Ishikawa (cell line): Measurements from ENCODE around the gene ACTMAP.

ENCODE experiments used
- CREB1 ChIP-seq: IDR thresholded peaks from 2 replicates; pipeline ENCODE4 v1.6.1; 2012; ENCODE audit warnings: low read depth
- EGR1 ChIP-seq: IDR thresholded peaks from 2 replicates; pipeline ENCODE4 v1.6.1; 2012
- EP300 ChIP-seq: IDR thresholded peaks from 2 replicates; pipeline ENCODE4 v1.6.1; 2012; ENCODE audit warnings: borderline replicate concordance
- FOXM1 ChIP-seq: IDR thresholded peaks from 2 replicates; pipeline ENCODE4 v1.6.1; 2012; ENCODE audit warnings: low read depth, borderline replicate concordance
- MAX ChIP-seq: IDR thresholded peaks from 2 replicates; pipeline ENCODE4 v1.6.1; 2012
- NFIC ChIP-seq: IDR thresholded peaks from 2 replicates; pipeline ENCODE4 v1.6.1; 2012
- RAD21 ChIP-seq: IDR thresholded peaks from 2 replicates; pipeline ENCODE4 v1.6.1; 2012; ENCODE audit warnings: low read depth
- REST ChIP-seq: IDR thresholded peaks from 2 replicates; pipeline ENCODE4 v1.6.1; 2012; ENCODE audit warnings: low read depth, mild to moderate bottlenecking
- TAF1 ChIP-seq: IDR thresholded peaks from 2 replicates; pipeline ENCODE4 v1.6.1; 2012; ENCODE audit warnings: low read depth, mild to moderate bottlenecking
- TCF12 ChIP-seq: IDR thresholded peaks from 2 replicates; pipeline ENCODE4 v1.6.1; 2012; ENCODE audit warnings: low read depth
- TEAD4 ChIP-seq: IDR thresholded peaks from 2 replicates; pipeline ENCODE4 v1.6.1; 2012
- USF1 ChIP-seq: IDR thresholded peaks from 2 replicates; pipeline ENCODE4 v1.6.1; 2012
- YY1 ChIP-seq: IDR thresholded peaks from 2 replicates; pipeline ENCODE4 v1.6.1; 2012; ENCODE audit warnings: low read depth

GRCh38 chr19:40774916-40775631, 24.8 kb upstream of the ACTMAP start, which contains the start of gene MIA:
- TF ChIP-seq MAX (no peak), TCF12 (no peak), YY1 (no peak), REST (no peak), RAD21 (no peak), FOXM1 (no peak), EP300 (no peak), TAF1 (no peak), EGR1 (no peak), NFIC (no peak), CREB1 (no peak), USF1 (no peak), TEAD4 (no peak)
